Aorta (tissue), 5 donors: ENCODE data around the gene DEDD. TPM values are rescaled to one million over a fixed set of nuclear protein-coding genes. Genes with fewer than 3 reads are reported as not detected.
"Not testable (repeated sequence)": the region's sequence is repeated elsewhere in the genome, so short reads cannot be mapped to it uniquely, and the experiment has no call there.

Experiments used
- ATAC-seq: fragments of 200-7000 bp; cut with Tn5 transposase; one replicate; pipeline ENCODE4 v1.9.1; 2022; ENCODE audit warnings: moderate library complexity; ENCODE audit not compliant: low FRiP score
- DNase-seq, 2 donors: peaks; one replicate each; pipeline ENCODE4 v3.0.0-alpha.2; 2020
- H3K27ac ChIP-seq, 2 donors: one replicate each; pipeline ENCODE4 v1.5.1; 2013; ENCODE audit warnings: low read length in 2 of 2, mild to moderate bottlenecking in 2 of 2, moderate library complexity in 2 of 2, control low read depth in 1 of 2, inconsistent platforms in 1 of 2, low read depth in 1 of 2
- H3K27me3 ChIP-seq, 2 donors: one replicate each; pipeline ENCODE4 v1.6.1; 2013; ENCODE audit warnings: control low read depth in 1 of 2, low read length in 1 of 2, mild to moderate bottlenecking in 1 of 2, moderate library complexity in 1 of 2; ENCODE audit not compliant: insufficient read depth in 2 of 2, control insufficient read depth in 1 of 2
- H3K36me3 ChIP-seq, 2 donors: one replicate each; pipeline ENCODE4 v1.6.1; 2013; ENCODE audit warnings: control low read depth in 1 of 2, low read length in 1 of 2, mild to moderate bottlenecking in 1 of 2; ENCODE audit not compliant: insufficient read depth in 2 of 2, control insufficient read depth in 1 of 2
- H3K4me1 ChIP-seq, 2 donors: one replicate each; pipeline ENCODE4 v1.6.1; 2013; ENCODE audit warnings: low read length in 2 of 2, control low read depth in 1 of 2, mild to moderate bottlenecking in 1 of 2, moderate library complexity in 1 of 2; ENCODE audit not compliant: insufficient read depth in 2 of 2, control insufficient read depth in 1 of 2
- H3K4me3 ChIP-seq, 2 donors: one replicate each; pipeline ENCODE4 v1.5.1; 2013; ENCODE audit warnings: low read length in 2 of 2, control low read depth in 1 of 2, mild to moderate bottlenecking in 1 of 2
- H3K9me3 ChIP-seq: one replicate; pipeline ENCODE4 v1.6.1; 2013; ENCODE audit warnings: mild to moderate bottlenecking, low read length; ENCODE audit not compliant: control insufficient read depth
- WGBS, 2 donors: extraction: QIAGEN DNeasy Blood & Tissue Kit; methylation state at CpG; one replicate each; pipeline ENCODE4 v1.1.7; 2013; 5-methylcytosine and 5-hydroxymethylcytosine counted together
- intact Hi-C, 2 donors: fragments of 100-400 bp; cut with DNase I; formaldehyde crosslinking; loops; one replicate each; pipeline versions ENCODE4 v1.14.2 to v1.15.0; 2022
- polyA plus RNA-seq, 2 donors: library from polyadenylated mRNA; stranded (reverse); fragments of 200-250 nt; gene quantifications; one replicate each; pipeline ENCODE4 v1.2.3, GENCODE V29; 2013
- total RNA-seq, 2 donors: library from RNA; stranded (reverse); fragmentation: NEBNext Ultra II Directional; extraction: Animal tissue kit (Norgen Biotek cat#: 25700); gene quantifications; one replicate each; pipeline ENCODE4 v1.2.1, GENCODE V29; 2021
- donor health status: healthy with polysubstance abuse.
- donor health status: Bipolar disorder and iron deficiency.
- donor health status: DM: no; HTN: no; CAD: no.
- donor health status: DM: no; HTN: no; CAD: no.
- donor health status: DM: yes; HTN: yes; CAD: no.

DEDD gene
- total and polyA plus RNA-seq, 4 donors = 25.2 to 46.8 (median 42.2) TPM

DNA sequence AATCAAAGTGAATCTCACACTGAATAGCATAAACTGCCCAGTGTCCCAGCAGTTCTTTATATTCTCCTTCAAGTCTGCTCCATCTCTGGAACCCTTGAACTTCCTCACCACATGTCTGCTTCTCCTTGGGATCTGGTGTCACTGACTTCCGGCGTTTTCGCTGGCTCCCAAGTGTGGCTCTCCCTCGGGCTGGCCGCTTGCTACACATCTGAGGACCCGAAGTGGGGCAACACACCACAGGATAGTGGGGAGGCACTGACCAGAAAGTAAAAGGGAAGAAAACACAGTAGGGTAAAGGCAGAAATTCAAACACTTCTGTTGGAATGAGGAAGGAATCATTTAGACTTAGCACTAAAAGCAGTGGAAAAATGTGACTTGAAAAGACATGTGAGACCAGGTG, 9.5 kb downstream of the DEDD start:
- no peaks in the 10 kb centered on the region for H3K9me3 ChIP-seq
- H3K36me3 ChIP-seq = peaks cover 3 to 18% of the 10 kb centered on the region in 2 donors
- peaks cover 0 to 2% of the 10 kb centered on the region in 2 donors for H3K4me1 ChIP-seq

GRCh38 chr1:161121834-161122233, 10.6 kb downstream of the DEDD start:
- intact Hi-C loops = no loop called here
- 72 to 81% methylated on average over 4 of the region's 4 CpGs for WGBS, 2 donors
- Histone ChIP-seq H3K4me3 (no peak overlapping the region), H3K27ac (no peak overlapping the region), H3K27me3 (no peaks in the 10 kb centered on the region), H3K36me3 (peaks cover 3 to 18% of the 10 kb centered on the region in 2 donors), H3K9me3 (no peaks in the 10 kb centered on the region), H3K4me1 (peaks cover 0 to 2% of the 10 kb centered on the region in 2 donors)
- DNase-seq = no peak
- ATAC-seq = no peak

More for the DNA sequence above, 9.5 kb downstream of the DEDD start:
- DNase-seq (no peak), ATAC-seq (no peak)
- no peak overlapping the region for H3K4me3 ChIP-seq
- 81 to 82% methylated on average over 6 of the region's 6 CpGs for WGBS, 2 donors
- intact Hi-C loops = no loop called here
- H3K27ac ChIP-seq = no peak overlapping the region
- no peaks in the 10 kb centered on the region for H3K27me3 ChIP-seq

- H3K36me3 ChIP-seq = peaks cover 3 to 18% of the 10 kb centered on the region in 2 donors
- 82 to 85% methylated on average over 3 of the region's 3 CpGs for WGBS, 2 donors
- DNase-seq = no peak
Measured at GRCh38 chr1:161121042-161121650, 11.3 kb downstream of the DEDD start.

GRCh38 chr1:161119092-161119903, 13.2 kb downstream of the DEDD start:
- peaks cover 0 to 3% of the 10 kb centered on the region in 2 donors for H3K4me1 ChIP-seq
- intact Hi-C loops = loop anchor here in 1 of 2 donors (5.0 kb wide), 1 partner anchor 72 kb away; the partner anchor contains the start of gene USF1
- no peaks in the 10 kb centered on the region for H3K27me3 ChIP-seq
- H3K36me3 ChIP-seq = peaks cover 3 to 17% of the 10 kb centered on the region in 2 donors
- DNase-seq = no peak
- H3K9me3 ChIP-seq = no peaks in the 10 kb centered on the region
- H3K4me3 ChIP-seq = peak overlapping the region in 1 of 2 donors; percentile 65
- WGBS, 2 donors = 17 to 18% methylated on average over 10 of the region's 10 CpGs
- peak; percentile 49 for ATAC-seq
- H3K27ac ChIP-seq = peak overlapping the region in 1 of 2 donors; percentile 62

More at GRCh38 chr1:161121042-161121650, 11.3 kb downstream of the DEDD start:
- peaks cover 0 to 3% of the 10 kb centered on the region in 2 donors for H3K4me1 ChIP-seq
- H3K27me3 ChIP-seq = no peaks in the 10 kb centered on the region
- no peak for ATAC-seq
- H3K27ac ChIP-seq = no peak overlapping the region
- intact Hi-C loops = no loop called here
- H3K9me3 ChIP-seq = no peaks in the 10 kb centered on the region
- H3K4me3 ChIP-seq = no peak overlapping the region

DNA sequence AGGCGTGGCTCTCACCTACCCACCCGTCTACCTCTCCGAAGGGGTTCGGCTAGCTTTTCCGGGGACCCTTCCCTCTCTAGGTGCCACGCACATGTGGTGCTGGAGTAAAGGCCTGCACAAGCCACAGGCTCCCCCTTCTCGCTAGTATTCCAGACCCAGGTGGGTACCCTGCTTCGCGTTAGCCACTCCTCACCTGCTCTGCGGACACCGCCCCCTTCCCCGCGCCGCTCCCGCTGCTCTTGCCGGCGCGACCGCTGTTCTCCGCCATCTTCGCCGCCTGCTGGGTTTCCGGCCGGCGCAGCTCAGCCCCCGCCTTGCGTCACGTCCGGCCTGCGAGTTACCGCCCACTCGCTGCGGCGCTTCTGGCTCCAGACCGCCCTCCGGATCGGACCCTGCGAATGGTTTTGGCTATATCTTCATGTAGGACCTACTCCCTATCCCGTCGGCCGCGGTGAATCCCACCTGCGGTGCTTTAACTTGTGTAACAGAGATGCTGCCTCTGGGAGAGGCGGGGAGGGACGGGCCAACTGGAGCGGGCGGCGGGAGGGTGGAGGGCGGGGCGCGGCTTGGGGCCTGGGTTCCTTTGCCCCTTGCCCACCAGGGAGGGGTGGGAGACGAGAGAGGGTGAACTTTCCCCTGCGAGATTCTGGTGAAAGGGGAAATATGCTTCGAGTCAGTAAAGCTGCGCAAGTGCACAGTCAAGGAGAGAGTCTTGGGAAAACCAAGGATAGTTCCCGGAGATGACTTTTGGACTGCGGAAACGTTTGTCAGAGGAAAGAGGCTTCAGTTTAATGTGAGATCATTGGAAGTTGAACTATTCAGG, 14.5 kb downstream of the DEDD start, which contains the start of the genes NIT1 and PFDN2:
NIT1 (plus strand) TSS at position 347 of the 823 bp plus-strand sequence; CDS start at position 419, 72 bp downstream.
PFDN2 (minus strand) TSS at position 279 of the 823 bp plus-strand sequence; CDS start at position 268, 11 bp downstream.
- WGBS, 2 donors = 0% methylated on average over 57 to 58 of the region's 58 CpGs
- Histone ChIP-seq H3K27ac (peak within 1 kb of the TSS; percentile 20 to 26), H3K4me1 (peaks cover 0 to 3% of the 10 kb centered on the region in 2 donors), H3K27me3 (no peaks in the 10 kb centered on the region), H3K4me3 (peak within 1 kb of the TSS; percentile 4 to 65), H3K9me3 (no peaks in the 10 kb centered on the region), H3K36me3 (peaks cover 2 to 9% of the 10 kb centered on the region in 2 donors)
- DNase-seq = peak; percentile 90 to 97
- peak; percentile 95 for ATAC-seq
- intact Hi-C loops = loop anchor here in 1 of 2 donors (5.0 kb wide), 1 partner anchor 71 kb away; the partner anchor contains the start of gene USF1

DNA sequence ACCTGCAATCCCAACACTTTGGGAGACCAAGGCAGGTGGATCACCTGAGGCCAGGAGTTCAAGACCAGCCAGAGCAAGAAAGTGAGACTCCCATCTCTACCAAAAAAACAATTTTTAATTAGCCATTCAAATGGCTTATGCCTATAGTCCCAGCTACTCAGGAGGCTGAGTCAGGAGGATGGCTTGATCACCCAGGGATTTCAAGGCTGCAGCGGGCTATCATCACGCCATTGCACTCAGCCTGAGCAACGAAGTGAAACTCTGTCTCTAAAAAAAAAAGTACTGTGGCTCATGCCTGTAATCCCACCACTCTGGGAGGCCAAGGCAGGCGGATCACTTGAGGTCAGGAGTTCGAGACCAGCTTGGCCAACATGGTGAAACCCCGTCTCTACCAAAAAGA, 16.5 kb downstream of the DEDD start:
- 88 to 89% methylated on average over 6 of the region's 6 CpGs for WGBS, 2 donors
- not testable (repeated sequence) for H3K4me3 ChIP-seq, ATAC-seq, H3K27me3 ChIP-seq, H3K9me3 ChIP-seq, DNase-seq, H3K4me1 ChIP-seq, H3K36me3 ChIP-seq, H3K27ac ChIP-seq
- intact Hi-C loops = loop anchor here in 1 of 2 donors (5.0 kb wide), 1 partner anchor 69 kb away; the partner anchor contains the start of gene USF1

DNA sequence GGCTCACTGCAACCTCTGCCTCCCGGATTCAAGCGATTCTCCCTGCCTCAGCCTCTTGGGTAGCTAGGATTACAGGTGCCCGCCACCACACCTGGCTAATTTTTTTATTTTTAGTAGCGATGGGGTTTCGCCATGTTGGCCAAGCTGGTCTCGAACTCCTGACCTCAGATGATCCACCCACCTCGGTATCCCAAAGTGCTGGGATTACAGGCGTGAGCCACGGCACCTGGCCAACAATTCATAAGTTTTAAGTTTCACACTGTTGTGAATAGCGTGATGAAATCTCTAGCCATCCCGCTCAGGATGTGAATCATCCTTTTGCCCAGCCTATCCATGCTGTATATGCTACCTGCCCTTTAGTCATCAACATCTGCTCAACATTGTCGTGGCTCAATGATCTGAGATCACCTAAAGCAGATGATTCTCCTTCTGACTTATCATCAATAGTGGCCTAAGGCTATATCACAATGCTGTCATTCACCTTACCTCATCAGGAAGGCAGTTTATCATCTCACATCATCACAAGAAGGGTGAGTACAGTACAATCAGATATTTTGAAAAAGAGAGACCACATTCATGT, 17.2 kb downstream of the DEDD start:
- H3K36me3 ChIP-seq = no peaks in the 10 kb centered on the region
- H3K27me3 ChIP-seq = no peaks in the 10 kb centered on the region
- 94 to 95% methylated on average over 12 of the region's 12 CpGs for WGBS, 2 donors
- H3K27ac ChIP-seq = no peak overlapping the region
- ATAC-seq (no peak), DNase-seq (no peak)
- intact Hi-C loops = loop anchor here in 1 of 2 donors (5.0 kb wide), 1 partner anchor 68 kb away; the partner anchor contains the start of gene USF1
- peaks cover 0 to 3% of the 10 kb centered on the region in 2 donors for H3K4me1 ChIP-seq
- no peaks in the 10 kb centered on the region for H3K9me3 ChIP-seq
- H3K4me3 ChIP-seq = no peak overlapping the region

- Histone ChIP-seq H3K27ac (no peak overlapping the region), H3K36me3 (no peaks in the 10 kb centered on the region), H3K9me3 (no peaks in the 10 kb centered on the region), H3K4me3 (no peak overlapping the region), H3K27me3 (no peaks in the 10 kb centered on the region), H3K4me1 (peaks cover 0 to 3% of the 10 kb centered on the region in 2 donors)
- WGBS, 2 donors = 84 to 87% methylated on average over 2 of the region's 2 CpGs
- DNase-seq (no peak), ATAC-seq (no peak)
- intact Hi-C loops = no loop called here
Measured at GRCh38 chr1:161114556-161114955, 17.9 kb downstream of the DEDD start.
